Measurements from ENCODE around the gene EIF2B4.

The EIF2B4 gene

DNA sequence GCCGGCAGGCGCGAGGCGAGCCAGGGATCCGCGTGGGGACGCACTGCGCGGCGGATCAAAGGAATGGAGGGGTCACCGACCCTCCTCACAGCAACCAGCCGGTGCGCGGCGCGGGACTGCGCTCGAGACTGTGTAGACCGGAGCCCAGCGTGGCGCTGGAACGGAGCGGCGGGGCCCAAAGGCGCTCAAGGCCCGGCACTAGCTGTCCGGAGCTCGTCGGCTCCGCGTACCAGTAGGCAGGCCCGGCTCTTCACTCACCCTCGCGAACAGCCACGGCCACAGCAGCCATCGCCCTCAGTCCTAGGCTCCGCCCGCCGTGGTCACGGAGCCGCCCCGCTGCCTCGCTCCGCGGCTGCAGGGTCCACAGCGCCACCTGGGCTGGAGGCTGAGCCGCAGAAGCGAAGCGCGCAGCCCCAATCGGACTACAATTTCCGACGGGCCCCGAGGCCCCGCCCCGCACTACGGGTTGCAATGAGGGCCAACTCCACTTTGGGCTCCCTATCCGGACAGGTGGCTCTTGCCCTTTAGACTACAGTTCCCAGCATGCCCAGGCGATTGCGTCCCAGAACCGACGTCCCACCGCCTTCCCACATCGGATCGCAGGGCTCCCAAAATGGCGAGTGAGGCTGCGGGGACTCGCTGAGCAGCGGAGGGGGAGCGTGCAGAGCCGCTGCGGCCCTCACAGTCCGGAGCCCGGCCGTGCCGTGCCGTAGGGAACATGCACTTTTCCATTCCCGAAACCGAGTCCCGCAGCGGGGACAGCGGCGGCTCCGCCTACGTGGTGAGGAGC lies at the start of gene EIF2B4, which contains the start of gene SNX17:
Gene EIF2B4, minus strand, starts transcription at position 313 of the 790 bp plus-strand sequence. Its CDS starts 24 bp downstream, at position 289.
Gene SNX17, plus strand, starts transcription at position 591 of the 790 bp plus-strand sequence. Its CDS starts 128 bp downstream, at position 719.
- Mint-ChIP-seq H3K9me3 (no peaks in the 10 kb centered on the region), H3K27ac (peak within 1 kb of the TSS; percentile 100), H3K4me1 (peaks cover 31 to 61% of the 10 kb centered on the region in 2 donors), H3K36me3 (peaks cover 34 to 71% of the 10 kb centered on the region in 2 donors), H3K27me3 (no peaks in the 10 kb centered on the region), H3K4me3 (peak within 1 kb of the TSS; percentile 87 to 92)
- ATAC-seq (replicated peaks) (peak; percentile 89 to 91), DNase-seq (peak; percentile 99)

DNA sequence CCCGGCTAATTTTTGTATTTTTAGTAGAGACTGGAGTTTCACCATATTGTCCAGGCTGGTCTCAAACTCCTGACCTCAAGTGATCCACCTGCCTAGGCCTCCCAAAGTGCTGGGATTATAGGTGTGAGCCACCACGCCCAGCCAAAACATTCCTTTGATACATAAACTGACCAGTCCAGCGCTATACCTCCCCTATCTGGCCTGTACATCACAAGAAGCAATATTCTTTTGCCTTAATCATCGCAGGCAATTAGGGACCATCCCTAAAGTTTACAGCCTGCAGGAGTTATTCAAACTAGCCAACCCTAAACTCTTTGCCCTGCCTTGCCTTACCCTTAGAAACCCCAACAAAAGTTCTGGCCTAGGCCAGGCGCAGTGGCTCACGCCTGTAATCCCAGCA lies 46.0 kb upstream of the EIF2B4 start:
- Mint-ChIP-seq H3K4me3 (no peak overlapping the region), H3K27ac (no peak overlapping the region), H3K9me3 (peaks cover 2 to 3% of the 10 kb centered on the region in 2 donors), H3K36me3 (peaks cover 3% of the 10 kb centered on the region in 2 donors), H3K4me1 (no peaks in the 10 kb centered on the region), H3K27me3 (peaks cover 5 to 15% of the 10 kb centered on the region in 2 donors)
- no peak for ATAC-seq (replicated peaks)
- no peak for DNase-seq

DNA sequence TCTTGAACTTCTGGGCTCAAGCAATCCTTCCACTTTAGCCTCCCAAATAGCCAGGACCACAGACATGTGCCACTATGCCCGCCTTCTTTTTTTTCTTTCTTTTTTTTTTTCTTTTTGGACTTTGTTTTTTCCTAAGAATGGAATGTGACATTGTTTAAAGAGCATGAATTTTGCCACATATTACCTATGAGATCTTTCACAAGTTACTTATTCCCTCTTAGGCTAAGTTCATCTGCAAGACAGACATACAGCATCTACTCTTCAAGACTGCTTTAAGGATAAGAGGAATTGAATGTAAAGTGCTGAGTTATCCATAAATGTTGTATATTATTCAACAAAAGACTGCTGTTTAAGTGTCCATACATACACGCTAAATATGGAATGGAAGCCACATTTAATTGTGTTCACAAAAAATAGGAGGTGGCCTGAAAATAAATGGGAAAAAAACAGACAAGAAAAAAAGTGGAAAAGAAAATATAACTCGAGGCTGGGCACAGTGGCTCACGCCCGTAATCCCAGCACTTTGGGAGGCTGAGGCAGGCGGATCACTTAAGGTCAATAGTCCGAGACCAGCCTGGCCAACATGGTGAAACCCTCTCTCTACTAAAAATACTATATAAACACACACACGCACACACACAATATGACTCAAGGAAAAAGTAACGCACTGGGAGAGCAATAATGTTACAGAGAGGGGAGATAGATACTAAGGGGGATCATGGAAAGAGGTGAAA lies 42.4 kb upstream of the EIF2B4 start:
- Mint-ChIP-seq H3K36me3 (peaks cover 7 to 11% of the 10 kb centered on the region in 2 donors), H3K27ac (no peak overlapping the region), H3K27me3 (peaks cover 5 to 15% of the 10 kb centered on the region in 2 donors), H3K4me3 (no peak overlapping the region), H3K9me3 (peaks cover 2 to 7% of the 10 kb centered on the region in 2 donors), H3K4me1 (peaks cover 9 to 18% of the 10 kb centered on the region in 2 donors)
- ATAC-seq (replicated peaks) (no peak), DNase-seq (no peak)

GRCh38 chr2:27409321-27410073 lies 39.4 kb upstream of the EIF2B4 start, which contains the start of gene PPM1G:
TSS of gene PPM1G (minus strand) at chr2:27409591. CDS start at chr2:27409422, 169 bp downstream.
- peaks cover 15 to 33% of the 10 kb centered on the region in 2 donors for H3K4me1 Mint-ChIP-seq
- H3K27me3 Mint-ChIP-seq = peaks cover 5 to 15% of the 10 kb centered on the region in 2 donors
- H3K9me3 Mint-ChIP-seq = peaks cover 2 to 7% of the 10 kb centered on the region in 2 donors
- peak within 1 kb of the TSS; percentile 95 for H3K27ac Mint-ChIP-seq
- DNase-seq (peak; percentile 95), ATAC-seq (replicated peaks) (peak; percentile 95 to 96)
- peak within 1 kb of the TSS; percentile 90 to 95 for H3K4me3 Mint-ChIP-seq
- H3K36me3 Mint-ChIP-seq = peaks cover 13 to 19% of the 10 kb centered on the region in 2 donors

DNA sequence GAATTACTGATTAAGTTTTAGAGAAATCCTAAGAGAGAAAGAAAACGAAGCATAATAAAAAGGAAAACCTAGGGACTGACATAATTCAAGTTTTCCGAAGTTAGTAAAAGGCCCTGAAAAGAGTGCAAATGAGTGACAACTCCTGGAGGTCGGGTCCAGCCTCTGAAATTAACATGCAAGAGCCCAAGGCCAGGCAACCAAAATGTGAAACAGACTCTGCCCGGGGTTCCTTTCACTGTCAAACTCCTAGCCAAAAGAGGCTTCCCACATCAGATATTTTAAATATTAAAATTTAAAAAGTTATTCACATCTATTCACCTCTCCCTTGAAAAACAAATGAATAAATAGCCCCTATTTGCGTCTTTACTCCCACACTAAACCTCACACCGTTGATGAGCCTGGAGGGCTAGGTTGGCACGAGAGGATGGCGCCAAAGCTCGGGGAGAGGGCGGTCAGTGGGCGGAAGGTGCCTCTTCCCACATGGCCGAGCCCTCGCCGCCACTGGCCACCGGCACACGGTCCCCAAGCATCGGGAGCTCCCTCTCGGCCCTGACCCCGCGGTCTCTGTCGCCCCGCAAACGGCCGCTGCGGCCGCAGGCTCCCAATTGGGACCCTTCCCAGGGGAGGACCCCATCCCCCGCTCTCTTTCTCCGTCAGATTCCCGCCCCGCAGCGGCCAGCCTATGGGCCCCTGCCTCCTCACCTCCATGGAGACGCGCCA lies 38.6 kb upstream of the EIF2B4 start:
- peak overlapping the region; percentile 90 to 95 for H3K4me3 Mint-ChIP-seq
- DNase-seq (no peak), ATAC-seq (replicated peaks) (peak; percentile 48 to 51)
- H3K27me3 Mint-ChIP-seq = peaks cover 5 to 15% of the 10 kb centered on the region in 2 donors
- H3K4me1 Mint-ChIP-seq = peaks cover 15 to 37% of the 10 kb centered on the region in 2 donors
- peaks cover 13 to 20% of the 10 kb centered on the region in 2 donors for H3K36me3 Mint-ChIP-seq
- peak overlapping the region; percentile 95 for H3K27ac Mint-ChIP-seq
- H3K9me3 Mint-ChIP-seq = peaks cover 2 to 7% of the 10 kb centered on the region in 2 donors

GRCh38 chr2:27407798-27408491 lies 37.8 kb upstream of the EIF2B4 start:
- no peak for DNase-seq
- peak overlapping the region; percentile 90 to 95 for H3K4me3 Mint-ChIP-seq
- H3K27ac Mint-ChIP-seq = peak overlapping the region; percentile 91

DNA sequence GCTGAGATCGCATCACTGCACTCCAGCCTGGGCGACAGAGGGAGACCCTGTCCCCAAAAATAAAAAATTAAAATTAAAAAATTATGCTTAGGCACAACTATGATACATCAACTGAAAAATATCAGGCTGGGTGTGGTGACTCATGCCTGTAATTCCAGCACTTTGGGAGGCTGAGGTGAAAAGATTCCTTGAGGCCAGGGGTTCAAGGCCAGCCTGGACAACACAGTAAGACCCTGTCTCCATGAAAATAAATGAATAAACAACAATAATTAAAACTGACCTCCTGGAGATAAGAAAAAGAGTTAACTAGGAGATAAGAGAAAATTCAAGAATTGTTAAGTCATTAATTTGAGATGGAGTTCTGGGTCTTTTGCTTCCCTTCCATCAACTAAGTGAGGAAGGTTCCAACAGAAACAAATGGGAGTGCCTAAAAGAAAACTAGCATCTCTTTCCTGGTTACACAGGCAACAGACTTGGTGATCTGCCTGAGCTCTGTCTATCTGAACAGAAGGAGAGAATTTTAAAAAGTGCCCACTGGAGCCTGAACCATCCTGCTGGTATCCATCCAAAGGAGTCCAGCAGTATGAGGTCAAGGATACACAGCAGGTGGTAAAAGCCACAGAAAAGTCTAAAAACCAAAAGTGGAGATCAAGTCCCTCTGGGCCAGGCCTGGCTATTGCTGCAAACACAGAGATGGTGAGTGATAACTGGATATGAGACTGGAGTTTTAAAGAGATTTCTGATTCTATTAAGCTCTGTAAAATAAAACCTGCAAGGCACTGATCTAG lies 30.4 kb upstream of the EIF2B4 start:
- Mint-ChIP-seq H3K36me3 (peaks cover 20 to 33% of the 10 kb centered on the region in 2 donors), H3K27ac (peak overlapping the region; percentile 14), H3K9me3 (no peaks in the 10 kb centered on the region), H3K4me1 (peaks cover 10 to 39% of the 10 kb centered on the region in 2 donors), H3K27me3 (no peaks in the 10 kb centered on the region), H3K4me3 (no peak overlapping the region)
- no peak for ATAC-seq (replicated peaks)
- DNase-seq = no peak

More at GRCh38 chr2:27407798-27408491, 37.8 kb upstream of the EIF2B4 start:
- Mint-ChIP-seq H3K4me1 (peaks cover 15 to 37% of the 10 kb centered on the region in 2 donors), H3K27me3 (peaks cover 5 to 13% of the 10 kb centered on the region in 2 donors), H3K36me3 (peaks cover 13 to 20% of the 10 kb centered on the region in 2 donors), H3K9me3 (peaks cover 2 to 7% of the 10 kb centered on the region in 2 donors)
- ATAC-seq (replicated peaks) = no peak

- H3K9me3 Mint-ChIP-seq = no peaks in the 10 kb centered on the region
- peaks cover 10 to 35% of the 10 kb centered on the region in 2 donors for H3K4me1 Mint-ChIP-seq
- no peak overlapping the region for H3K4me3 Mint-ChIP-seq
Measured at GRCh38 chr2:27398962-27399361, 28.8 kb upstream of the EIF2B4 start.

DNA sequence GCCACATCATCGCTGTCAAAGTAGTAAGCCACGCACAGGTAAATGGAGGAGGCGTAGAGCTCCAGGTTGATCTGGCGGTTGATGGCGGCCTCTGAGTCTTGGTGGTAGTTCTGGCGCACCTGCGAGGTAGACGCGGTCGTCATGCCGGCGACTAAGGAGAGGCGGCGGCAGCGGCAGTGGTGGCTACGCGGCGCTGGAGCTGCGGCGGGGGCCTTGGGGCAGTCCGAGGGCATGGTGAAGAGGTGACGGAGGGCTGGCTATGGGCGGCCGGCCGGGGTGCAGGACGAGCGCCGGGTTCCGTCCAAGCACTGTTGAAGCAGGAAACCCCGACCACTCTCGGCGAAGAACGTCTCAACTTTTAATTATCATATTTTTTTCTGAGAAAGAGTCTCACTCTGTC lies 23.1 kb upstream of the EIF2B4 start:
- ATAC-seq (replicated peaks) = no peak
- no peaks in the 10 kb centered on the region for H3K9me3 Mint-ChIP-seq
- DNase-seq = no peak
- no peak overlapping the region for H3K27ac Mint-ChIP-seq
- H3K36me3 Mint-ChIP-seq = peaks cover 31 to 41% of the 10 kb centered on the region in 2 donors
- no peaks in the 10 kb centered on the region for H3K27me3 Mint-ChIP-seq
- no peak overlapping the region for H3K4me3 Mint-ChIP-seq
- peaks cover 9 to 17% of the 10 kb centered on the region in 2 donors for H3K4me1 Mint-ChIP-seq

More at GRCh38 chr2:27398962-27399361, 28.8 kb upstream of the EIF2B4 start:
- no peak for ATAC-seq (replicated peaks)
- H3K36me3 Mint-ChIP-seq = peaks cover 22 to 31% of the 10 kb centered on the region in 2 donors
- no peaks in the 10 kb centered on the region for H3K27me3 Mint-ChIP-seq
- no peak for DNase-seq
- H3K27ac Mint-ChIP-seq = peak overlapping the region; percentile 9

DNA sequence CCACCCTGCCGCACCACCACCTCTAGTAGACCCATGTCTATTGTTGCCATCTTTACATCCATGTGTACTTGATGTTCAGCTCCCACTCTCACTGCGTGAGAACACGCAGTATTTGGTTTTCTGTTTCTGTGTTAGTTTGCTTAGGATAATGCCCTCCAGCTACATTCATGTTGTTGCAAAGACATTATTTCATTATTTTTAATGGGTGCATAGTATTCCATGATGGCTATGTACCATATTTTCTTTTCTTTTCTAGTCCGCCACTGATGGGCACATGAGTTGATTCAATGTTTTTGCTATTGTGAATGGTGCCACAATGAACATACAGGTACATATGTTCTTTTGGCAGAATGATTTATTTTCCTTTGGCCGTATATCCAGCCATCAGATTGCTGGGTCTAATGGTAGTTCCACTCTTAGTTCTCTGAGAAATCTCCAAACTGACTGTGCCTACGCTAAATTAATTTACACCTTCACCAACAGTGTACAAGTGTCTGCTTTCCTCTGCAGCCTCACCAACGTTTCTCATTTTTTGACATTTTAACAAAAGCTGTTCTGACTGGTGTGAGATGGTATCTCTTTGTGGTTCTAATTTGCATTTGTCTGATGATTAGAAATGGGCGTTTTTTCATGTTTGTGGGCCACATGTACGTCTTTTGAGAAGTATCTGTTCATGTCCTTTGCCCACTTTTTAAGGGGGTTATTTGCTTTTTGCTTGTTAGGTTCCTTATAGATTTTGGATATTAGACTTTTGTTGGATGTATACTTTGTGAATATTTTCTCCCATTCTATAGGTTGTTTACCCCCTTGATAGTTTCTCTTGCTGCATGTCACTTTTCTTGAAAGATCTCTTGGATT lies 20.9 kb upstream of the EIF2B4 start:
- no peak for ATAC-seq (replicated peaks)
- H3K27ac Mint-ChIP-seq = no peak overlapping the region
- no peaks in the 10 kb centered on the region for H3K9me3 Mint-ChIP-seq
- peaks cover 10 to 16% of the 10 kb centered on the region in 2 donors for H3K4me1 Mint-ChIP-seq
- H3K36me3 Mint-ChIP-seq = peaks cover 29 to 37% of the 10 kb centered on the region in 2 donors
- DNase-seq = no peak
- no peak overlapping the region for H3K4me3 Mint-ChIP-seq
- H3K27me3 Mint-ChIP-seq = no peaks in the 10 kb centered on the region

- Mint-ChIP-seq H3K36me3 (peaks cover 64 to 81% of the 10 kb centered on the region in 2 donors), H3K27me3 (no peaks in the 10 kb centered on the region), H3K9me3 (peaks cover 0 to 3% of the 10 kb centered on the region in 2 donors), H3K27ac (peak overlapping the region; percentile 97), H3K4me3 (peak overlapping the region; percentile 91 to 94), H3K4me1 (peaks cover 55 to 75% of the 10 kb centered on the region in 2 donors)
- DNase-seq (no peak), ATAC-seq (replicated peaks) (no peak)
Measured at GRCh38 chr2:27381577-27382181, 11.5 kb upstream of the EIF2B4 start.
